ENCODE data around the gene MRPL51. TPM values are rescaled to one million over a fixed set of nuclear protein-coding genes. Genes with fewer than 3 reads are reported as not detected.
A peak's percentile ranks its signal among the peaks of the same experiment; 100 is the strongest.

Gene MRPL51
- total RNA-seq, 4 donors from 2014 or later = 2.6 to 49.7 (median 40.9) TPM

DNA sequence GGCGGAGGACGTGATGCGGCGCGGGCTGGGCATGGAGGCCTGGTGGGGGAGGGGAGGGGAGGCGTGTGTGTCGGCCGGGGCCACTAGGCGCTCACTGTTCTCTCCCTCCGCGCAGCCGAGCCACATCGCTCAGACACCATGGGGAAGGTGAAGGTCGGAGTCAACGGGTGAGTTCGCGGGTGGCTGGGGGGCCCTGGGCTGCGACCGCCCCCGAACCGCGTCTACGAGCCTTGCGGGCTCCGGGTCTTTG lies 41.6 kb upstream of the MRPL51 start:
- no peak for DNase-seq
- H3K27ac ChIP-seq = peak overlapping the region; percentile 94 to 98 (median 98)
- peaks cover 0 to 16% (median 6%) of the 10 kb centered on the region in 4 donors for H3K36me3 ChIP-seq
- in situ Hi-C loops (cut with MboI; ENCODE audit: low pct_ligation_motif_present in 1 of 4, low pct_unique_long_range_greater_than_20kb in 1 of 4, low sequenced_read_pairs in 3 of 4) = loop anchor here in 1 of 4 donors (25.0 kb wide), 2 partner anchors 97 to 197 kb away; partner anchors contain the start of genes CD27 and TNFRSF1A
- WGBS, 2 donors (ENCODE audit: low coverage in 1 of 2) = 0% methylated on average over 15 of the region's 25 CpGs; no CpG with 5 or more reads in 1 of the 2 donors
- intact Hi-C loops (cut with DNase I; ENCODE audit: low total_unique reads) = loop anchor here (10.0 kb wide), 1 partner anchor 210 kb away; no protein-coding TSS in a partner anchor
- H3K4me1 ChIP-seq = peaks cover 31 to 65% (median 46%) of the 10 kb centered on the region in 4 donors
- peak overlapping the region; percentile 72 to 88 (median 78) for H3K4me3 ChIP-seq
- H3K27me3 ChIP-seq = no peaks in the 10 kb centered on the region
- TF ChIP-seq POLR2A (IDR thresholded peaks at IDR 0.05) (no peak), EP300 (IDR thresholded peaks at IDR 0.05; ENCODE audit: low read depth) (no peak), POLR2AphosphoS5 (IDR thresholded peaks at IDR 0.05) (no peak)
- TF ChIP-seq, protein P1, sequence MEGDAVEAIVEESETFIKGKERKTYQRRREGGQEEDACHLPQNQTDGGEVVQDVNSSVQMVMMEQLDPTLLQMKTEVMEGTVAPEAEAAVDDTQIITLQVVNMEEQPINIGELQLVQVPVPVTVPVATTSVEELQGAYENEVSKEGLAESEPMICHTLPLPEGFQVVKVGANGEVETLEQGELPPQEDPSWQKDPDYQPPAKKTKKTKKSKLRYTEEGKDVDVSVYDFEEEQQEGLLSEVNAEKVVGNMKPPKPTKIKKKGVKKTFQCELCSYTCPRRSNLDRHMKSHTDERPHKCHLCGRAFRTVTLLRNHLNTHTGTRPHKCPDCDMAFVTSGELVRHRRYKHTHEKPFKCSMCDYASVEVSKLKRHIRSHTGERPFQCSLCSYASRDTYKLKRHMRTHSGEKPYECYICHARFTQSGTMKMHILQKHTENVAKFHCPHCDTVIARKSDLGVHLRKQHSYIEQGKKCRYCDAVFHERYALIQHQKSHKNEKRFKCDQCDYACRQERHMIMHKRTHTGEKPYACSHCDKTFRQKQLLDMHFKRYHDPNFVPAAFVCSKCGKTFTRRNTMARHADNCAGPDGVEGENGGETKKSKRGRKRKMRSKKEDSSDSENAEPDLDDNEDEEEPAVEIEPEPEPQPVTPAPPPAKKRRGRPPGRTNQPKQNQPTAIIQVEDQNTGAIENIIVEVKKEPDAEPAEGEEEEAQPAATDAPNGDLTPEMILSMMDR (IDR thresholded peaks at IDR 0.05) = no peak
- H3K9me3 ChIP-seq = no peaks in the 10 kb centered on the region

DNA sequence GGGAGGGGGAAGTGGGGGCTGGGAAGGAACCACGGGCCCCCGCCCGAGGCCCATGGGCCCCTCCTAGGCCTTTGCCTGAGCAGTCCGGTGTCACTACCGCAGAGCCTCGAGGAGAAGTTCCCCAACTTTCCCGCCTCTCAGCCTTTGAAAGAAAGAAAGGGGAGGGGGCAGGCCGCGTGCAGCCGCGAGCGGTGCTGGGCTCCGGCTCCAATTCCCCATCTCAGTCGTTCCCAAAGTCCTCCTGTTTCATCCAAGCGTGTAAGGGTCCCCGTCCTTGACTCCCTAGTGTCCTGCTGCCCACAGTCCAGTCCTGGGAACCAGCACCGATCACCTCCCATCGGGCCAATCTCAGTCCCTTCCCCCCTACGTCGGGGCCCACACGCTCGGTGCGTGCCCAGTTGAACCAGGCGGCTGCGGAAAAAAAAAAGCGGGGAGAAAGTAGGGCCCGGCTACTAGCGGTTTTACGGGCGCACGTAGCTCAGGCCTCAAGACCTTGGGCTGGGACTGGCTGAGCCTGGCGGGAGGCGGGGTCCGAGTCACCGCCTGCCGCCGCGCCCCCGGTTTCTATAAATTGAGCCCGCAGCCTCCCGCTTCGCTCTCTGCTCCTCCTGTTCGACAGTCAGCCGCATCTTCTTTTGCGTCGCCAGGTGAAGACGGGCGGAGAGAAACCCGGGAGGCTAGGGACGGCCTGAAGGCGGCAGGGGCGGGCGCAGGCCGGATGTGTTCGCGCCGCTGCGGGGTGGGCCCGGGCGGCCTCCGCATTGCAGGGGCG lies 41.0 kb upstream of the MRPL51 start, which contains the start of gene GAPDH:
TSS of gene GAPDH (plus strand) at position 595 of the 772 bp plus-strand sequence. CDS start 316 bp downstream, outside the sequence.
- H3K4me1 ChIP-seq = peaks cover 31 to 60% (median 42%) of the 10 kb centered on the region in 4 donors
- intact Hi-C loops (cut with DNase I; ENCODE audit: low total_unique reads) = loop anchor here (10.0 kb wide), 1 partner anchor 209 kb away; no protein-coding TSS in a partner anchor
- 0% methylated on average over 47 of the region's 62 CpGs; no CpG with 5 or more reads in 1 of the 2 donors for WGBS, 2 donors (ENCODE audit: low coverage in 1 of 2)

DNA sequence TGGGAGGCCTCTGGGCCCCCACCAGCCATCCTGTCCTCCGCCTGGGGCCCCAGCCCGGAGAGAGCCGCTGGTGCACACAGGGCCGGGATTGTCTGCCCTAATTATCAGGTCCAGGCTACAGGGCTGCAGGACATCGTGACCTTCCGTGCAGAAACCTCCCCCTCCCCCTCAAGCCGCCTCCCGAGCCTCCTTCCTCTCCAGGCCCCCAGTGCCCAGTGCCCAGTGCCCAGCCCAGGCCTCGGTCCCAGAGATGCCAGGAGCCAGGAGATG lies 40.5 kb upstream of the MRPL51 start:
- H3K27me3 ChIP-seq = no peaks in the 10 kb centered on the region
- TF ChIP-seq EP300 (IDR thresholded peaks at IDR 0.05; ENCODE audit: low read depth) = no peak
- no peak for TF ChIP-seq POLR2A (IDR thresholded peaks at IDR 0.05)
- TF ChIP-seq, protein P1 (IDR thresholded peaks at IDR 0.05) = no peak
- TF ChIP-seq POLR2AphosphoS5 (IDR thresholded peaks at IDR 0.05) = no peak
- DNase-seq = no peak
- intact Hi-C loops (cut with DNase I; ENCODE audit: low total_unique reads) (loop anchor here (10.0 kb wide), 1 partner anchor 209 kb away; no protein-coding TSS in a partner anchor), in situ Hi-C loops (cut with MboI; ENCODE audit: low pct_ligation_motif_present in 1 of 4, low pct_unique_long_range_greater_than_20kb in 1 of 4, low sequenced_read_pairs in 3 of 4) (loop anchor here in 1 of 4 donors (25.0 kb wide), 2 partner anchors 96 to 196 kb away; partner anchors contain the start of genes CD27 and TNFRSF1A)
- no peaks in the 10 kb centered on the region for H3K9me3 ChIP-seq
- H3K27ac ChIP-seq = peak overlapping the region; percentile 94 to 98 (median 98)
- WGBS, 2 donors (ENCODE audit: low coverage in 1 of 2) = 0% methylated on average over 9 of the region's 9 CpGs; no CpG with 5 or more reads in 1 of the 2 donors
- H3K4me3 ChIP-seq = peak overlapping the region; percentile 71 to 82 (median 72)
- H3K4me1 ChIP-seq = peaks cover 31 to 55% (median 42%) of the 10 kb centered on the region in 4 donors
- peaks cover 0 to 16% (median 11%) of the 10 kb centered on the region in 4 donors for H3K36me3 ChIP-seq

More for the DNA sequence above, 41.0 kb upstream of the MRPL51 start, which contains the start of gene GAPDH:
- DNase-seq = peak; percentile 94
- Histone ChIP-seq H3K27me3 (no peaks in the 10 kb centered on the region), H3K9me3 (no peaks in the 10 kb centered on the region), H3K27ac (peak within 1 kb of the TSS; percentile 94 to 98 (median 98)), H3K36me3 (peaks cover 0 to 16% (median 8%) of the 10 kb centered on the region in 4 donors), H3K4me3 (peak within 1 kb of the TSS; percentile 72 to 88 (median 78))
- peak; percentile 99 for TF ChIP-seq POLR2A (IDR thresholded peaks at IDR 0.05)
- TF ChIP-seq, protein P1 (IDR thresholded peaks at IDR 0.05) = no peak
- peak; percentile 99 to 100 (median 100) for TF ChIP-seq POLR2AphosphoS5 (IDR thresholded peaks at IDR 0.05)
- in situ Hi-C loops (cut with MboI; ENCODE audit: low pct_ligation_motif_present in 1 of 4, low pct_unique_long_range_greater_than_20kb in 1 of 4, low sequenced_read_pairs in 3 of 4) = loop anchor here in 1 of 4 donors (25.0 kb wide), 2 partner anchors 97 to 197 kb away; partner anchors contain the start of genes CD27 and TNFRSF1A
